Measurements from ENCODE around the gene HSD11B2.

Gene HSD11B2

DNA sequence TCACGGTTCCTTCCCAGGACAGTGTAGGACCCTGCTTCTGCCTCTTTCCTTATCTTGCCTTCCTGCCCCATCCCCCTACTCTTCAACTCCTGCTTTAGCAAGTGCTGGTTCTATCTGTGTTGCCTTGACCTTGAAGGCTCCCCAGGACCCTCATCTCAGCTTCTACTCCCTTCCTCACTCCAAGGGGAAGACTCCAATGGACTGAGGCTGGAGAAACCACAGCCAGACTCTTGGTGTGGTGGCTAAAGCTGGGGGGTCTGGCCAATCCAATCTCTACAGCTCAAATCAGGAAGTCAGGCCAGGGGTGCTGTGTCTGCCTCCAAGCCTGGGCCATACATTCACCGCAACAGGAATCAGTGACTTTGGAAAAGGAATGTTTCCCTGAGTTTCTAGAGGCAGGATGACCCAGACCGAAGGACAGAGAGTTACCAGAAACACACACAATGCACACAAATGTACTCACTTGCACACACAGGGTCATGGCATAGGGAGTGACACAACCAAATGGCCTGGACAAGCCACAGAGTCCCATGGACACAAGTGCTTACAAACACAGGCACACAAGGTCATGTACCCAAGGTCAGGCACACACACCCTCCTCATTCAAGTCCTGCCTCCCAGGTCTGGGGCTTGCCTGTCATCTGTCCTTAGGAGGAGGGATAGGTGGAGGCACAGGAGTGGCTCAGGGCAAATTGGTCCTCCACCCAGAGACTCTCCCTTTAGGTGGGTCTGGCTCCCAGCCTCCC lies 1.7 kb upstream of the HSD11B2 start:
- TF ChIP-seq, protein P1, sequence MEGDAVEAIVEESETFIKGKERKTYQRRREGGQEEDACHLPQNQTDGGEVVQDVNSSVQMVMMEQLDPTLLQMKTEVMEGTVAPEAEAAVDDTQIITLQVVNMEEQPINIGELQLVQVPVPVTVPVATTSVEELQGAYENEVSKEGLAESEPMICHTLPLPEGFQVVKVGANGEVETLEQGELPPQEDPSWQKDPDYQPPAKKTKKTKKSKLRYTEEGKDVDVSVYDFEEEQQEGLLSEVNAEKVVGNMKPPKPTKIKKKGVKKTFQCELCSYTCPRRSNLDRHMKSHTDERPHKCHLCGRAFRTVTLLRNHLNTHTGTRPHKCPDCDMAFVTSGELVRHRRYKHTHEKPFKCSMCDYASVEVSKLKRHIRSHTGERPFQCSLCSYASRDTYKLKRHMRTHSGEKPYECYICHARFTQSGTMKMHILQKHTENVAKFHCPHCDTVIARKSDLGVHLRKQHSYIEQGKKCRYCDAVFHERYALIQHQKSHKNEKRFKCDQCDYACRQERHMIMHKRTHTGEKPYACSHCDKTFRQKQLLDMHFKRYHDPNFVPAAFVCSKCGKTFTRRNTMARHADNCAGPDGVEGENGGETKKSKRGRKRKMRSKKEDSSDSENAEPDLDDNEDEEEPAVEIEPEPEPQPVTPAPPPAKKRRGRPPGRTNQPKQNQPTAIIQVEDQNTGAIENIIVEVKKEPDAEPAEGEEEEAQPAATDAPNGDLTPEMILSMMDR (IDR thresholded peaks at IDR 0.05; ENCODE audit: control insufficient read depth, extremely low read depth, insufficient read depth) = no peak
- H3K4me3 ChIP-seq (ENCODE audit: low read depth, low read length) = peak overlapping the region; percentile 70; the same call in 1 of the 2 replicates
- DNase-seq (ENCODE audit: low read depth) = no peak

DNA sequence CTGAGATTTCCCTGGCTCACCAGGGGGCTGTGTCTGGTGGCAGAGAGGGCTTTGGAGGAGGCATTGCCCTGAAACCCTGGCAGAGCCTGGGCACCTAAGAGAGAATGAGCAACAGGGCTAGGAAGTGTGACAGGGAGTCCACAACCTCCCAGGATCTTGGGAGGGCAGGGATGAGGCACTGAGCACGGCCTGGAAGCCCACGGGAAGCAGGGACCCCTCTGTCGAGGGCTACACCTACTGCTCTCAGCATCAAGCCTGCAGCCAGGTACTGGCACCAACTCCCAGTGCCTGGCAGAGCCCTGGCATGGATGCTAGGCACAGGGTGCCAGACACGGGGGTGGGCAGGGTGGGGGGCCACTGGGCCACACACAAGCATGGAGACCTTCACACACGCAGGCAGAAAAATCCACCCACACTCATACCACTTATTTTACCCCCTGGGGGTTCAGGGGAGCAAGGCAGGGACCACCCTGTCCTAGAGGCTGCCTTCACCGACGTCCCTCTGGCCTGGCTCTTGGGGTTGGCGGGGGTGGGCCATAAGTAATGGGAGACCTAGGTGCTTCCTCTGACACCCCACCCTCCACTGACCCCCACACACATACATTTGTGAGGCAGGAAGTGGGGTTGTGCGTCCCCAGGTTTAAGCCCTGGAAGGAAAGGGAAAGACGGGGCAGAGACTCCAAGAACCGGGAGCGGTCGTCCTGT lies 970 bp upstream of the HSD11B2 start:
- TF ChIP-seq, protein P1 (IDR thresholded peaks at IDR 0.05; ENCODE audit: control insufficient read depth, extremely low read depth, insufficient read depth) = no peak
- H3K4me3 ChIP-seq (ENCODE audit: low read depth, low read length) = peak overlapping the region; percentile 70
- DNase-seq (ENCODE audit: low read depth) = no peak

DNA sequence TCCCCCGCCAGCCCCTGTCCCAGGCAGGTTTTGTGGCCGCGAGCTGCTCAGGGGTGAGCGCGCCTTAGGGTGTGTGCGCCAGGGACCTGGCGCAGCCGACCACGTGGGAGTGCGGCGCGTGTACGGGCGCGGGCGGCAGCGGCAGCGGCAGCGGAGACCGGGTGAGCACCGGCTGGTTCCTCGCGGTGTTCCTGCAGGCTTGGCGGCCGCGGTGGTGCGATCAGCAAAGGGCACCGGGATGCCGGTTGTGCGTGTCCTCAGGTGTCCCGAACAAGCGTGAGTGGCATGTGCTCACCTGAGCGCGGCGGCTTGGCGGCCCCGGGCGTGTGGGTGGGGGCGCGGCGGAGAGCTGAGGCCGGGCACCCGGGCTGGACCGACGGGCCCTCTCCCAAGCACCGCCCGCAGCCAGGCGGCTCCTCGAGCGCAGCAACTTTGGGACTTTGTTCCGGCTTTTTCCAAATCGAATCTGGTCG lies 381 bp upstream of the HSD11B2 start:
- no peak for DNase-seq (ENCODE audit: low read depth)
- TF ChIP-seq, protein P1 (IDR thresholded peaks at IDR 0.05; ENCODE audit: control insufficient read depth, extremely low read depth, insufficient read depth) = no peak
- H3K4me3 ChIP-seq (ENCODE audit: low read depth, low read length) = peak overlapping the region; percentile 70

DNA sequence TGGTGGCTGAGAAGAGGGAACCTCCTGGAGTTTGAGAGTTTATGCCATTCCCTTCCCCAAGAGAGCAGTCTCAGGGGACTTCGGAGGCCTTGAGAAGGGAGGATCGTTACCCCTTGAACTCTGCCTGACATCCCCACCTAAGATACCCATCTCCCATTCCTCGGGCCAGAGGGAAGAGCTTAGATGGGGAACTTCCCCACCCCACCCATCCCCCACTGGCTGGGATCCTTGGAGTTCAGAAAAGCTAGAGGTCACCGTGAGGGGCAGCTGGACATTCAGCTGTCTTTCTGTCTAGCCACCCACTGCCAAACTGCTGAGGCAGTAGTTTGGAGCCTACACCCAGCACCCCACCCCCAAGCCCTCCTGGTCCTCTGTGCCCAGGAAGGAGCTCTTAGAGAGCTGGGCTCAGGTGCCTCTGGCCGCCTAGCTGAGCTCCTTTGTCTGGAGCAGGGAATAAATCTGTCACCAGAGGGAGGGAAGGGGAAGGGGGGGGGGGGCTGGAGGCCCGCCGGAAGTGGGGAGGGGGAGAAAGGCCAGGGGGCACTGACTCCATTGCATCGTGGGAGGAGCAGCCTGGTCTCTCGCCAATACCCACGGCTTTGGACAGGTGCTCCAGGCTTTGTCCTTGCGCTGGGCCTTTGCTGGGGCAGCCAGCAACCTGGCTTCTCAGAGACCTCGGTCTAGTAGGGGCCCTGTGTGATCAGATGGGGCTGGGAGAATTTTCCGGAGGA lies 1.0 kb downstream of the HSD11B2 start:
- TF ChIP-seq, protein P1 (IDR thresholded peaks at IDR 0.05; ENCODE audit: control insufficient read depth, extremely low read depth, insufficient read depth) = no peak
- H3K4me3 ChIP-seq (ENCODE audit: low read depth, low read length) = peak overlapping the region; percentile 69
- no peak for DNase-seq (ENCODE audit: low read depth)

DNA sequence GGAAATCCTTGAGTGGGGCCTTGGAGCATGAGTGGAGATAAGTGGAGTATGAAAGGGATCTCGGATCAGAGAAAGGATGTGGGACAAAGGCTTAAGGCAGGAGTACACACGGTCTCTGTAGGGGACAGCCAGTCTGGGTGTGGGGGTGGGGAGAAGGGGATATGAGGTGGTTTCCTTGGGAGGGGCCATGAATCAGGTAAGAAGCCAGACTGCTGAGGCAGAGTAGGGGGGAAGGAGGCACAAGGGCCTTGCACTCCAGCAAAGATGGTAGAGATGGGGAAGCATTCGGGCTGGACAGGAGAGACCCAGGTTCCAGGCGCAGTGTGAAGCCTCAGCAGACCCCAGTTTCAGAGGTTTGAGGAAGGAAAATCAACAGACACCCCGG lies 1.6 kb downstream of the HSD11B2 start:
- H3K4me3 ChIP-seq (ENCODE audit: low read depth, low read length) = peak overlapping the region; percentile 69
- TF ChIP-seq, protein P1 (IDR thresholded peaks at IDR 0.05; ENCODE audit: control insufficient read depth, extremely low read depth, insufficient read depth) = no peak
- DNase-seq (ENCODE audit: low read depth) = no peak

DNA sequence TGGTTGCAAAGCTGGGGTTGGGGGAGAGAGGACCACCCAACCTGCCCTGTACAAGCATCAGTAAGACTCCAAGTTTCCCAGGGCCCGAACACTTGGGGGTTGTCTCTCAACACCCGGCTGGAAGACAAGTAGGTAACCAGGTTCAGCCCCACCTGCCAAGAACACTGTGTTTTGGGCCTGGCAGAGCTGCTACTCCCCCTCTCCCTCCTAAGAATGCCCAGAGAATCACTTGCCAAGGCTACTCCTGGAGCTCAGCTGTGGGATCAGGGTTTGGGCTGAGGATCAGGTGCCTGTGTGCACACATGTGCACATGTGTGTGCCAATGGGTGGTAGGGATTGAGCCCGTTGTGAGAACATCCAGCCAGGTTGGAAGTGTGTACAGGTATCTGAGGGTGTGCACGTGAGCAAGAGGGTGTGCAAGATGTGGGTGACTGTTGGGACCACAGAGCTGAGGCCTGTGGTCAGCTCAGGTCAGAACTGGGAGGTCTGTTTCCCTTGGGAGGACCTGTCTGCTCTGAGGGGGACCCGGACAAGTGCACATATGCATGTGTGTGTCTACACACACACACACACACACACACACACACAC lies 2.3 kb downstream of the HSD11B2 start:
- H3K4me3 ChIP-seq (ENCODE audit: low read depth, low read length) = no peak overlapping the region
- TF ChIP-seq, protein P1 (IDR thresholded peaks at IDR 0.05; ENCODE audit: control insufficient read depth, extremely low read depth, insufficient read depth) = no peak

More for the DNA sequence above, 2.3 kb downstream of the HSD11B2 start:
- no peak for DNase-seq (ENCODE audit: low read depth)

Data from LNCaP clone FGC (cell line).